Measurements from ENCODE around the gene SLC7A14. TPM values are rescaled to one million over a fixed set of nuclear protein-coding genes. Genes with fewer than 3 reads are reported as not detected.

SLC7A14 gene
- total RNA-seq, 1 donor from 2014 or later, result 0.23 TPM

DNA sequence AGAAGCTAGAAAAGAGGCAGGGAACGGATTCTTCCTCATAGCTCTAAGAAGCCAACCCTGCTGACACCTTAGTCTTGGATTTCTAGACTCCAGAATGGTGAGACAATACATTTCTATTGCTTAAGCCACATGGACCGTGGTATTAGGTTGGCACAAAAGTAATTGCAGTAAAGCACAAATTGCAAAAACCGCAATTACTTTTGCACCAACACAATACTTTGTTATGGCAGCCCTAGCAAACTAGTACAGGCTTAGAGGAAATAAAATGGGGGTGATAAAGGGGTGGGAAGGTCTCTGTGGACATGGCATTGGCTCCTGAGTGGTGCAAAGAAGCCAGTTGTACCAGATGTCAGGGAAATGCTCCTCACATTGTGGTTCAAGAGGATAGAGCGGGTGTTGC is 56.0 kb downstream of the SLC7A14 start:
- DNase-seq (ENCODE audit: low read depth) (no peak), FAIRE-seq (no peak)
- Histone ChIP-seq H3K4me3 (ENCODE audit: insufficient read depth, low read depth, low read length) (no peak overlapping the region), H3K36me3 (ENCODE audit: insufficient read depth, low read length) (no peaks in the 10 kb centered on the region), H3K9ac (ENCODE audit: low read length) (no peak overlapping the region), H4K20me1 (ENCODE audit: insufficient read depth, low read length) (no peaks in the 10 kb centered on the region), H3K79me2 (ENCODE audit: insufficient read depth, low read length) (no peaks in the 10 kb centered on the region), H3K4me1 (ENCODE audit: insufficient read depth, low read length) (no peaks in the 10 kb centered on the region), H3K9me3 (ENCODE audit: insufficient read depth, low read depth, low read length) (no peaks in the 10 kb centered on the region), H3K4me2 (ENCODE audit: low read length) (no peak overlapping the region), H3K27ac (ENCODE audit: low read depth, low read length) (no peak overlapping the region), H2AFZ (ENCODE audit: low read depth, low read length) (no peak overlapping the region), H3K27me3 (ENCODE audit: insufficient read depth, low read length) (no peaks in the 10 kb centered on the region)
- Mint-ChIP-seq H3K4me3 (ENCODE audit: unreplicated experiment) (no peak overlapping the region), H3K27me3 (ENCODE audit: low read depth, unreplicated experiment) (peaks cover 39% of the 10 kb centered on the region), H3K9me3 (ENCODE audit: unreplicated experiment) (peaks cover 6% of the 10 kb centered on the region), H3K27ac (ENCODE audit: unreplicated experiment) (no peak overlapping the region), H3K36me3 (ENCODE audit: low read depth, unreplicated experiment) (no peaks in the 10 kb centered on the region), H3K4me1 (ENCODE audit: low read depth, unreplicated experiment) (no peaks in the 10 kb centered on the region)
- TF ChIP-seq EZH2 (IDR thresholded peaks at IDR 0.05; ENCODE audit: insufficient read depth, low read length), result no peak
- TF ChIP-seq, protein P1, sequence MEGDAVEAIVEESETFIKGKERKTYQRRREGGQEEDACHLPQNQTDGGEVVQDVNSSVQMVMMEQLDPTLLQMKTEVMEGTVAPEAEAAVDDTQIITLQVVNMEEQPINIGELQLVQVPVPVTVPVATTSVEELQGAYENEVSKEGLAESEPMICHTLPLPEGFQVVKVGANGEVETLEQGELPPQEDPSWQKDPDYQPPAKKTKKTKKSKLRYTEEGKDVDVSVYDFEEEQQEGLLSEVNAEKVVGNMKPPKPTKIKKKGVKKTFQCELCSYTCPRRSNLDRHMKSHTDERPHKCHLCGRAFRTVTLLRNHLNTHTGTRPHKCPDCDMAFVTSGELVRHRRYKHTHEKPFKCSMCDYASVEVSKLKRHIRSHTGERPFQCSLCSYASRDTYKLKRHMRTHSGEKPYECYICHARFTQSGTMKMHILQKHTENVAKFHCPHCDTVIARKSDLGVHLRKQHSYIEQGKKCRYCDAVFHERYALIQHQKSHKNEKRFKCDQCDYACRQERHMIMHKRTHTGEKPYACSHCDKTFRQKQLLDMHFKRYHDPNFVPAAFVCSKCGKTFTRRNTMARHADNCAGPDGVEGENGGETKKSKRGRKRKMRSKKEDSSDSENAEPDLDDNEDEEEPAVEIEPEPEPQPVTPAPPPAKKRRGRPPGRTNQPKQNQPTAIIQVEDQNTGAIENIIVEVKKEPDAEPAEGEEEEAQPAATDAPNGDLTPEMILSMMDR (IDR thresholded peaks at IDR 0.05; ENCODE audit: insufficient read depth, low read depth, low read length), result no peak

DNA sequence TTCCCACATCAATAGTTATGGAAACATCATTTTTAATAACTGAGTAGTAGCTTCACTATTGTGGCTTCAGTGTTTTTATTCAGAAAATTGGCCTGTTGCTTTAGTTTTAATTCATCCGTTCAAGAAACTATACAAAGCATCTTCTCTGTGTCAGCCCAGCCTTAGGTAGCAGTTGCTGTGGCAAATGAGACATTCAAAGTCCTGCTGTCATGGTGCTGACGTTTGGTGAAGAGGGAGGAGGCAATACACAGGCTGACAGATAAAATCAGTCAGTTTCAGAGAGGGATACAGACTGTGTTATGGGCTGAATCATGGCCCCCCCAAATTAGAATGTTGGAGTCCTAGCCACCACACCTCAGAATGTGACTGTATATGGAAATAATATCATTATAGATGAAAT is 56.5 kb downstream of the SLC7A14 start:
- Histone ChIP-seq H3K36me3 (ENCODE audit: insufficient read depth, low read length) (no peaks in the 10 kb centered on the region), H3K9ac (ENCODE audit: low read length) (no peak overlapping the region), H3K9me3 (ENCODE audit: insufficient read depth, low read depth, low read length) (no peaks in the 10 kb centered on the region), H3K79me2 (ENCODE audit: insufficient read depth, low read length) (no peaks in the 10 kb centered on the region), H3K27me3 (ENCODE audit: insufficient read depth, low read length) (no peaks in the 10 kb centered on the region), H4K20me1 (ENCODE audit: insufficient read depth, low read length) (no peaks in the 10 kb centered on the region), H3K27ac (ENCODE audit: low read depth, low read length) (no peak overlapping the region), H3K4me1 (ENCODE audit: insufficient read depth, low read length) (no peaks in the 10 kb centered on the region), H3K4me3 (ENCODE audit: insufficient read depth, low read depth, low read length) (no peak overlapping the region), H2AFZ (ENCODE audit: low read depth, low read length) (no peak overlapping the region), H3K4me2 (ENCODE audit: low read length) (no peak overlapping the region)
- no peak overlapping the region for H3K27ac Mint-ChIP-seq (ENCODE audit: unreplicated experiment)
- no peaks in the 10 kb centered on the region for H3K4me1 Mint-ChIP-seq (ENCODE audit: low read depth, unreplicated experiment)
- H3K27me3 Mint-ChIP-seq (ENCODE audit: low read depth, unreplicated experiment), result peaks cover 37% of the 10 kb centered on the region
- no peaks in the 10 kb centered on the region for H3K36me3 Mint-ChIP-seq (ENCODE audit: low read depth, unreplicated experiment)
- TF ChIP-seq EZH2 (IDR thresholded peaks at IDR 0.05; ENCODE audit: insufficient read depth, low read length), result no peak
- FAIRE-seq (no peak), DNase-seq (ENCODE audit: low read depth) (no peak)
- H3K4me3 Mint-ChIP-seq (ENCODE audit: unreplicated experiment), result no peak overlapping the region
- peaks cover 6% of the 10 kb centered on the region for H3K9me3 Mint-ChIP-seq (ENCODE audit: unreplicated experiment)

DNA sequence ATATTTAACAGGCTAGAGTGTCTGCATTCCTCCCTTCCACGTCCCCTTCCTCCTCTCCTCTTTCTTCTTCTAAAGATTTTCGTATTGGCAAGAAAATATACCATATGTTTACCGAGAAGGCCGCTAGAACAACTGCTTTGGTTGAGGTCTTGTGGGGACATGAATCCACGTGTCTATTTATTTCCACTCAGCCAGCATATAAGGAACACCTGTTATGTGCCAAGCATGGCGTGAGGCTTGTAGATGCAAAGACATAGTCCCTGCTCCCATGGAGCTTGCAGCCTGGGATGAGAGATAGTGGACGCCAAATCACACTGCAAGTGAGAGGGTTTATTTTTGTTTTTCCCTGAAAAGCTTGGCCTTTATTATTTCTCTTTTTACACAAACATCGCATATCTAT is 57.1 kb downstream of the SLC7A14 start:
- FAIRE-seq, result no peak

More for the DNA sequence above, 57.1 kb downstream of the SLC7A14 start:
- Mint-ChIP-seq H3K9me3 (ENCODE audit: unreplicated experiment) (peaks cover 6% of the 10 kb centered on the region), H3K27me3 (ENCODE audit: low read depth, unreplicated experiment) (peaks cover 34% of the 10 kb centered on the region), H3K4me1 (ENCODE audit: low read depth, unreplicated experiment) (peaks cover 4% of the 10 kb centered on the region), H3K36me3 (ENCODE audit: low read depth, unreplicated experiment) (no peaks in the 10 kb centered on the region), H3K27ac (ENCODE audit: unreplicated experiment) (no peak overlapping the region), H3K4me3 (ENCODE audit: unreplicated experiment) (no peak overlapping the region)
- Histone ChIP-seq H3K4me2 (ENCODE audit: low read length) (no peak overlapping the region), H3K4me1 (ENCODE audit: insufficient read depth, low read length) (peaks cover 1% of the 10 kb centered on the region), H3K4me3 (ENCODE audit: insufficient read depth, low read depth, low read length) (no peak overlapping the region), H4K20me1 (ENCODE audit: insufficient read depth, low read length) (no peaks in the 10 kb centered on the region), H3K9ac (ENCODE audit: low read length) (no peak overlapping the region), H3K79me2 (ENCODE audit: insufficient read depth, low read length) (no peaks in the 10 kb centered on the region), H3K36me3 (ENCODE audit: insufficient read depth, low read length) (no peaks in the 10 kb centered on the region), H3K9me3 (ENCODE audit: insufficient read depth, low read depth, low read length) (no peaks in the 10 kb centered on the region), H3K27me3 (ENCODE audit: insufficient read depth, low read length) (no peaks in the 10 kb centered on the region), H3K27ac (ENCODE audit: low read depth, low read length) (no peak overlapping the region), H2AFZ (ENCODE audit: low read depth, low read length) (no peak overlapping the region)
- TF ChIP-seq, protein P1 (IDR thresholded peaks at IDR 0.05; ENCODE audit: insufficient read depth, low read depth, low read length), result no peak
- TF ChIP-seq EZH2 (IDR thresholded peaks at IDR 0.05; ENCODE audit: insufficient read depth, low read length), result no peak
- no peak for DNase-seq (ENCODE audit: low read depth)
